Measurements from ENCODE around the gene PHF21A.
A peak's percentile ranks its signal among the peaks of the same experiment; 100 is the strongest.

Gene PHF21A

DNA sequence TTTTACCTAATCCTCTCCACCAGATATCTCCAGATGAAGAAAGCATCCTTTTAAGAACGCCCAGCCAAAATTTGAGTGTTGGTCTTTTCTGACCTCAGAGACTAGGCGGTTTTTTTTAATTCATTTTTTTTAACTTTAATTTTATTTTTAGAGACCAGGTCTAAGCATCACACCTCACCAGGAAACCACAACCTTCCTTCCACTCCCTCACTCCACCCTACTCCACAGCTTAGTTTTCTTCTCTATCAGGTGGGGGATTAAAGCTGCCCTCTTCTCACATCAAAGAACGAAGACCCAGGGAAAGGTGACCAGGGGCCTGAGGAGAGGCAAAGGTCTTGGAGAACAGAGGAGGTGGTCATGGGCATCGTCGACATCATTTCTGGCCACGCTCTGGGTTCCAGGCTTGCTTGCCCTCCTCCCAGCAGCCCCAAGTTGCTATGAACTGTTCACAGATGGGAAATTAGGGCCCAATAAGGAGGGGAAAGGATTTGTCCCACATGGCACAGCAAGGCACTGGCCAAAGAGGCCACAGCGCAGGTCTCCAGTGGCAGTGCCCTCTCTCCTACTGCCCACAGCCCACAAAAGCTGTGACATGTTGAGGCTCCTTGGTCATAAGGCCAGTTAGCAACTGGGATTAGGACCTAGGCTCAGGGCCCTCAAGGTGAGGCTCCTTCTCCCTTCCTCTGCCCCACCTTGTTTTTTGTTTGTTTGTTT is 202.1 kb downstream of the PHF21A start:
- Histone ChIP-seq H3K9ac (ENCODE audit: low read length) (no peak overlapping the region), H3K27ac (ENCODE audit: low read depth, low read length) (no peak overlapping the region), H3K36me3 (ENCODE audit: control insufficient read depth, insufficient read depth, low read length) (peaks cover 19% of the 10 kb centered on the region), H3K4me3 (ENCODE audit: low read depth, low read length) (peak overlapping the region; percentile 86), H3K4me1 (ENCODE audit: control insufficient read depth, insufficient read depth, low read length) (peaks cover 32% of the 10 kb centered on the region), H3K27me3 (ENCODE audit: control insufficient read depth, insufficient read depth, low read length) (peaks cover 35% of the 10 kb centered on the region), H3K9me3 (ENCODE audit: control insufficient read depth, insufficient read depth, low read depth, low read length) (no peaks in the 10 kb centered on the region)

DNA sequence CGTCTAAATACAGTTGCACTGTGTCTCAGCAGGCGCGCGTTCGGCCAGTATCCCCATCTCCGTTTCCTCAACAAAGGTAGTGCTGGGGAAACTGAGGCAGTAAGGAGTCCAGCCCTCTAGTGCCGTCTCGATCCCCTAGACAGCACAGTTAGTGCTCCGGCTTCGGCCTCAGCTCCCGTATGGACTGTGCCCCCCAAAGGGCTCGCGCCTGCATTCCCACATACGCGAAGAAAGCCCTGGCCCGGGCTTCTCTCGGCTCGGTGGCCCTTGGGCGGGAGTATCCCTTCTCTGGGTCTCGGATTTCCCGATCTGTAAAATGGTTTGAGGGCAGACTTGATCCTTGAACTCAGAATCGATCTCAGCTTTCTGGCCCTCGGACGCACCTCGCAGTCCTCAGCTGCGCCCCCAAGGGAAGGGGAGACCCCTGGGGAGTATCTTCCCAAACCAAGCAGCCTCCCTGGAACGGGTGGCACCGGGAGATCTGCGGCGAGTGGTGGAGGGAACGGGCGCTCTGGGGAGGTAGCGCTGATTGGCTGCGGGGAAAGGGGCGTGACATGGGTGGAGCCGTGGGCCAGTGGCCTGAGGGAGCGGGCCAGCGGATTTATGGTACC is 202.8 kb downstream of the PHF21A start:
- H3K4me1 ChIP-seq (ENCODE audit: control insufficient read depth, insufficient read depth, low read length), result peaks cover 29% of the 10 kb centered on the region
- peak overlapping the region; percentile 48; the same call in 1 of the 2 replicates for H3K27ac ChIP-seq (ENCODE audit: low read depth, low read length)
- H3K4me3 ChIP-seq (ENCODE audit: low read depth, low read length), result peak overlapping the region; percentile 86

DNA sequence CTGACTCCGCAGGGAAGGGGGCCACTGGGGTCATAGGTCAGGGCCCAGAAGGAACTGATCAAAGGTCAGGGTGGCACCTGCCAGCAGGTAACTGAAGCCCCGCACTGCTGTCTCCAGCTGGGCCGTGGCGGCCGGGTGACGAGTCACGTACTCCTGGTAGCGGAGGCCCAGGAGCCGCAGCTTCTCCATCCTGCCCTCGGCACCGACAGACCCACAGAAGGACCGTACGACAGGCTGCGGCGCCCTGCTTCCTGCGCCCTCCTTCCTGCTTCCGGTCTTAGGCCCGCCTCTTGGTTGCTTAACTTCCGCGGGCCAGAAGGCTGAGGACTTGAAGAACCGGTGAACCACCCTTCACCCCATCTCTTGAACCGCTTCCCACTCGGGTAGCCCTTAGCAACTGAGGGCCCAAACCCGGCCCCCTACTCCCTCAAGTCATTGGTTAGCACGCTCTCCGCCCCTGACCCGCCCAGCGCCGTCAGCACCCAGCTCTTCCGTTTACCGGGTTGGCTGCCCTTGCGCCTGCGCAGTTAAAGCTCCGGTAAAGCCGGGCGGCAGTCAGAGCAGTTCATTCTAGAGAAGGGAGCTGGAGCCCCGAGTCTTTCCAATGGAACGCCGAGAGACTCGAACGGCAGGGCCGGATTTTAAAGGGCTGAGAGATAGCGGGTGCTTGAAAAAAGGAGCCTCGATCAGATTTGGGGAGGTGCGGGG is 203.5 kb downstream of the PHF21A start, which contains the start of gene PEX16:
Gene PEX16, minus strand, starts transcription at position 255 of the 708 bp plus-strand sequence. Its CDS starts 66 bp downstream, at position 189.
- peak within 1 kb of the TSS; percentile 48; the same call in 1 of the 2 replicates for H3K27ac ChIP-seq (ENCODE audit: low read depth, low read length)
- peak within 1 kb of the TSS; percentile 74 for H3K9ac ChIP-seq (ENCODE audit: low read length)

More for the DNA sequence above, 202.8 kb downstream of the PHF21A start:
- H3K9me3 ChIP-seq (ENCODE audit: control insufficient read depth, insufficient read depth, low read depth, low read length), result no peaks in the 10 kb centered on the region
- peaks cover 26% of the 10 kb centered on the region for H3K36me3 ChIP-seq (ENCODE audit: control insufficient read depth, insufficient read depth, low read length)
- peak overlapping the region; percentile 74 for H3K9ac ChIP-seq (ENCODE audit: low read length)
- H3K27me3 ChIP-seq (ENCODE audit: control insufficient read depth, insufficient read depth, low read length), result peaks cover 31% of the 10 kb centered on the region

DNA sequence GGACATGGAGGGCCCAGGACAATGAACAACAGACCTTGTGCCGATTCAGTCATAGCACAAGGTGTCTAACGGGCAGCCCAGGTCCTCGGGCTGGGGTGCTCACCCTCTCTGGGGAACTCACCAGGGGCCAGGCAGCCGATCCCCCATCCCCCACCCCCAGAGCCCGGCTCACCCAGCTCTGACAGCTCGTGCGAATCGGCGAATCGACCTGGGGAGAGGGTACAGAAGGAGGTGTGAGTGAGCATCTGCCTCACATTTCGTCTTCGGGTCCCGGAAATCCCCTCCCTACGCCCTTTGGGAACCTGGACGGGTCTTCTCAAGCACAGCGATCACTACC is 204.0 kb downstream of the PHF21A start:
- Histone ChIP-seq H3K9ac (ENCODE audit: low read length) (peak overlapping the region; percentile 74), H3K36me3 (ENCODE audit: control insufficient read depth, insufficient read depth, low read length) (peaks cover 31% of the 10 kb centered on the region), H3K4me1 (ENCODE audit: control insufficient read depth, insufficient read depth, low read length) (peaks cover 29% of the 10 kb centered on the region), H3K27me3 (ENCODE audit: control insufficient read depth, insufficient read depth, low read length) (peaks cover 20% of the 10 kb centered on the region; the same call in 1 of the 2 replicates), H3K4me3 (ENCODE audit: low read depth, low read length) (peak overlapping the region; percentile 86), H3K27ac (ENCODE audit: low read depth, low read length) (peak overlapping the region; percentile 29; the same call in 1 of the 2 replicates), H3K9me3 (ENCODE audit: control insufficient read depth, insufficient read depth, low read depth, low read length) (no peaks in the 10 kb centered on the region)

More for the DNA sequence above, 203.5 kb downstream of the PHF21A start, which contains the start of gene PEX16:
- Histone ChIP-seq H3K4me3 (ENCODE audit: low read depth, low read length) (peak within 1 kb of the TSS; percentile 86), H3K36me3 (ENCODE audit: control insufficient read depth, insufficient read depth, low read length) (peaks cover 31% of the 10 kb centered on the region), H3K9me3 (ENCODE audit: control insufficient read depth, insufficient read depth, low read depth, low read length) (no peaks in the 10 kb centered on the region), H3K4me1 (ENCODE audit: control insufficient read depth, insufficient read depth, low read length) (peaks cover 29% of the 10 kb centered on the region), H3K27me3 (ENCODE audit: control insufficient read depth, insufficient read depth, low read length) (peaks cover 24% of the 10 kb centered on the region; the same call in 1 of the 2 replicates)

DNA sequence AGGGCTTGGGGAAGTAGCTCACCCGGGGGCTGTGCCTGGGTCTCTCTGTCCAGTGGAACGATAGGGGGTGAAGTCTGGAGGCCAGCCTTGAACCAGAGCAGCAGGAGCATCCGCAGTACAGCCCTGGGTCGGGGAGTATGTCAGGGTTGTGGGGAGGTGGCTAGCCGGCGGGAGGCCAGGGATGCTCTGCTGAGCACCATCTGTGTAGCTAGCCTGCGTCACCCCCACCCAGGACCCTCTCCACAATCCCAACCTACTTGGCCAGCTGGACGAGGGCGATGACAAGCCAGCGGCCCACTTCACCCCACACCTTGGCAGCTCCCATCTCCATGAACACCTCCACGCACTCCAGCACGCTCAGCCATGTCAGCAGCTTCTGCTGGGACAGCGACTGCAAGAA is 205.8 kb downstream of the PHF21A start:
- peaks cover 15% of the 10 kb centered on the region for H3K4me1 ChIP-seq (ENCODE audit: control insufficient read depth, insufficient read depth, low read length)
- peaks cover 43% of the 10 kb centered on the region for H3K36me3 ChIP-seq (ENCODE audit: control insufficient read depth, insufficient read depth, low read length)
- H3K4me3 ChIP-seq (ENCODE audit: low read depth, low read length), result no peak overlapping the region
- H3K9ac ChIP-seq (ENCODE audit: low read length), result no peak overlapping the region
- H3K9me3 ChIP-seq (ENCODE audit: control insufficient read depth, insufficient read depth, low read depth, low read length), result no peaks in the 10 kb centered on the region
- peaks cover 2% of the 10 kb centered on the region; the same call in 1 of the 2 replicates for H3K27me3 ChIP-seq (ENCODE audit: control insufficient read depth, insufficient read depth, low read length)
- H3K27ac ChIP-seq (ENCODE audit: low read depth, low read length), result no peak overlapping the region

DNA sequence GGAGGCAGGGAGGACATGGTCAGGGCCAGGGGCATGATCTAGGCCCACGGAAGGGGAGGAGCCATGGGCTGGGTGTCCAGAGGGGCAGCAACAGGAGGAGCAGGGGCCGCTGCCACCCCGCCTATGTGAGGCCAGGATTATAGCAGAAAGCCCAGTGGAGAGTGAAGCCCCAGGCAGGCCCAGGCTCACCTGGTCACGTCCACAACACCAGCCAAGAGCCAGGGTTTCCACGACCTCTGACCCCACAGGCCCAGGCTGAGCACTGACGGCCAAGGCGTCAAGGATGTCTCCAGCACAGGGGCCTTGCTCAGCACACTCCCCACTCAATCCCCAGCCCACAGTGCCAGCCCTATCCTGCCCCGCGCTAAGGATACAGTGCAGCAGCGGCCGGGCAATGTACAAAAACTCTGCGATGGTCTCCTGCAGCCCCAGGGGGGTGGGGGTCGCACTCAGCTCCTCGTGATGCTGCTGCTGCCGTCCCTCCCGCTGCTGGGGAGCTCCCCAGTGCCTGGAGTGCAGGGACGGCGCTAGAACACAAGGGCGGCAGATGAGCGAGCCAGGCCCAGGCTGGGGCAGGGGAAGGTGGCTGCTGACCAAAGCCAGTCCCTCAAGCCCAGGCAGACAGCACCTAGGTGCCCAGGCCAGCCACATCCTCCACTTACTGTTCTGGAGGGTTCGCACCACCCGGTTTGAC is 207.2 kb downstream of the PHF21A start:
- Histone ChIP-seq H3K4me1 (ENCODE audit: control insufficient read depth, insufficient read depth, low read length) (peaks cover 6% of the 10 kb centered on the region; the same call in 1 of the 2 replicates), H3K9me3 (ENCODE audit: control insufficient read depth, insufficient read depth, low read depth, low read length) (no peaks in the 10 kb centered on the region), H3K36me3 (ENCODE audit: control insufficient read depth, insufficient read depth, low read length) (peaks cover 52% of the 10 kb centered on the region), H3K27me3 (ENCODE audit: control insufficient read depth, insufficient read depth, low read length) (no peaks in the 10 kb centered on the region), H3K4me3 (ENCODE audit: low read depth, low read length) (no peak overlapping the region), H3K9ac (ENCODE audit: low read length) (no peak overlapping the region), H3K27ac (ENCODE audit: low read depth, low read length) (no peak overlapping the region)

DNA sequence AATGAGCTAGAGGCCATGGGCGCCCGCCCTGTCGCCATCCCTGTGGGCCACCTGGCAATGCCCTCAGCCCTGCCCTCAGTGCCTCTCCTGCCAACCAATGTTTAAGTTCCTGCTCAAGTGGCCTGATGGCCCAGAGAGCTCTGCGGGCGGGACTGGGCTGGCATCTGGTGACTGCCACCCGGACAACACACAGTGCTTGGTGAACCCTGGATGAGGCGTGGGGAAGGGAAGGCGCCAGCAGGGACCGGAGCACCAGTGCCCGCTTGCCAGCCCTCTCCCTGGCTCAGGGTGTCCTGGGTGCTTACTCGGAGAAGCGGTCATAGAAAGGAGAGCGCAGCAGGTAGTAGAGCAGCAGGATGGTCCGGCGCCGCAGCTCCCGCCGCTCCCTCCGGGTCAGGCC is 207.7 kb downstream of the PHF21A start:
- Histone ChIP-seq H3K27me3 (ENCODE audit: control insufficient read depth, insufficient read depth, low read length) (no peaks in the 10 kb centered on the region), H3K9ac (ENCODE audit: low read length) (no peak overlapping the region), H3K36me3 (ENCODE audit: control insufficient read depth, insufficient read depth, low read length) (peaks cover 55% of the 10 kb centered on the region)

DNA sequence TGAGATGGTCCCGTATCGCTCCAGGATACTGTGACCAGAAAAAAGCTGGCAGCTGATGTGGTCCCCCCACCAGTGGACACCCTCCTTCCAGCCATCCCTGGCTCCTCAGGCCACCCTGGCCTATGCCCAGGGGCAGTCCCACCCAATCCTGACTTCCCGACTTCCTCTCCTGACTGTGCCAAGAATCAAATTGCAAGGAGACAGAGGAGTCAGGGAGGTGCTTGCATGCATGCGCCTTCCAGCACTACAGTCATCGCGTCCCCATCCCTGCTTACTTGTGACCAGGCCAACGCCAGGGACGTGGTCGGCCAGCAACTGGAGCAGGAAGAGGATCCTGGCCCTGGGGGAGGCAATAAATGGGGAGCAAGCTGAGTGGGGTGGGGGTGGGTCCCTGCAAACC is 210.6 kb downstream of the PHF21A start:
- Histone ChIP-seq H3K9me3 (ENCODE audit: control insufficient read depth, insufficient read depth, low read depth, low read length) (no peaks in the 10 kb centered on the region), H3K36me3 (ENCODE audit: control insufficient read depth, insufficient read depth, low read length) (peaks cover 50% of the 10 kb centered on the region), H3K9ac (ENCODE audit: low read length) (no peak overlapping the region), H3K4me1 (ENCODE audit: control insufficient read depth, insufficient read depth, low read length) (no peaks in the 10 kb centered on the region), H3K27me3 (ENCODE audit: control insufficient read depth, insufficient read depth, low read length) (no peaks in the 10 kb centered on the region), H3K27ac (ENCODE audit: low read depth, low read length) (no peak overlapping the region), H3K4me3 (ENCODE audit: low read depth, low read length) (no peak overlapping the region)

More for the DNA sequence above, 207.7 kb downstream of the PHF21A start:
- Histone ChIP-seq H3K9me3 (ENCODE audit: control insufficient read depth, insufficient read depth, low read depth, low read length) (no peaks in the 10 kb centered on the region), H3K4me3 (ENCODE audit: low read depth, low read length) (no peak overlapping the region), H3K27ac (ENCODE audit: low read depth, low read length) (no peak overlapping the region), H3K4me1 (ENCODE audit: control insufficient read depth, insufficient read depth, low read length) (peaks cover 3% of the 10 kb centered on the region; the same call in 1 of the 2 replicates)

DNA sequence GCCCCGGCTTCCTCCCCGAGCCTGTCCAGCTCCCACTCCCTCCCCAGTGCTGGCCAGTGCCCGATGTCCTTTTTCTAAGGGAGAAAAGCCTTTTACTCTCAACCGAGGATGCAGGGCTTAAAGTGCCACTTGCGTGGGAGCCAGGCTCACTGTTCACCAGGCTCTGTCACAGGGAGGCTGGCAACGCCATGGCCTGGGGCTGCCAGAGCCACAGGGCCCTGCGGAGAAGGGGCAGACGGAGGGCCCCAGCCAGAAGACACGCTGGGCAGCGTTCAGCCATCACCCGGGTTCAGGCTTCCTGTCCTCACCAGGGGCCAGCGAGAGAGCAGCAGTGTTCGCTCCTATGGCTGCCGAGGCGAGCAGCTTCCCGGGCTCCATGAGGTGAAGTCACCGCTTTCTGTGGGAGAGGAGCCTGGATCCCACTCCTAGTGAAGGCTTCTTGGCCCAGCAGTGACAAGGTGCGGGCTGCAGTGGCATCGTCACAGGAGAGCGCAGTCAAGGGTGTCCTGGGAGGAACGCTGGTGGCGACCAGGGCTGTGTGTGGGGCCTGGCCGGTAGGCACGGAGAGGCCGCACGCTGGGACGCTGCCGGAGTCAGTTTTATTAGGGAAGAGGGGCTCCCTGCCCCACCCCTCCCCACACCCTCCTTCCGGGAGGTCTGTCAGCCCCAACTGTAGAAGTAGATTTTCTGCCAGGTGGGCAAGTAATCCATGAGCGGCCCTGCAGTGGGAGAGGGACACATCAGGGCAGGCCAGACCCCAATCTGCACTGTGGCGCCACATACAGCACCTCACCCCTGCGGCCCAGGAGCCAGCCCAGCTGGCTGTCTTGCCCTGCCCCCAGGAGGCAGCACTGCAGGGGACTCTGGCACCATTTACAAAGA is 211.4 kb downstream of the PHF21A start:
- no peaks in the 10 kb centered on the region for H3K4me1 ChIP-seq (ENCODE audit: control insufficient read depth, insufficient read depth, low read length)
- peaks cover 48% of the 10 kb centered on the region for H3K36me3 ChIP-seq (ENCODE audit: control insufficient read depth, insufficient read depth, low read length)

DNA sequence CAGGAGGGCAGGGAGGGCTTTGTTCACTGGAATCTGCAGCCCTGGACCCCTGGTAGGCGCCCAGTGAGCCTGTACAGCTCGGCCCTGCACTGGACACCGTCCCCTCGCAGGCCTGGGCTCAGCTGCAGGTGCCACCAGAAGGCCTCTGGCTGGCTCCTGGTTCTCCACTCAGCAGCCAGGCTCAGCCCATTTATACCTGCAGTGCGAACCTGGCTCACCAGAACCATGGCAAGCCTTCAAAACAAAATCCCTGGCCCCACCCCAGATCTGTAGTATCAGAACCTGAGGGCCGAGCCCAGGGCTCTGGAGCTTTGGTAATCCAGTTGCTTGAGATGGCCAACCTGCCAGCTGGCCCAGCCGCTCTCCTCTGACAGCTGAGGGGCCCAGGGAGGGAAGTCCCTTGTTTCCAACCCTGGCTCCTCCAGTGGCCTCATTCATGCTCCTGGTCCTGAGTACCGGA is 213.3 kb downstream of the PHF21A start:
- H3K27ac ChIP-seq (ENCODE audit: low read depth, low read length), result no peak overlapping the region
- no peaks in the 10 kb centered on the region for H3K4me1 ChIP-seq (ENCODE audit: control insufficient read depth, insufficient read depth, low read length)
- no peaks in the 10 kb centered on the region for H3K27me3 ChIP-seq (ENCODE audit: control insufficient read depth, insufficient read depth, low read length)
- H3K9me3 ChIP-seq (ENCODE audit: control insufficient read depth, insufficient read depth, low read depth, low read length), result no peaks in the 10 kb centered on the region
- peaks cover 46% of the 10 kb centered on the region for H3K36me3 ChIP-seq (ENCODE audit: control insufficient read depth, insufficient read depth, low read length)
- no peak overlapping the region for H3K4me3 ChIP-seq (ENCODE audit: low read depth, low read length)
- H3K9ac ChIP-seq (ENCODE audit: low read length), result no peak overlapping the region

More for the DNA sequence above, 211.4 kb downstream of the PHF21A start:
- no peak overlapping the region for H3K9ac ChIP-seq (ENCODE audit: low read length)
- no peak overlapping the region for H3K27ac ChIP-seq (ENCODE audit: low read depth, low read length)
- no peaks in the 10 kb centered on the region for H3K27me3 ChIP-seq (ENCODE audit: control insufficient read depth, insufficient read depth, low read length)
- no peaks in the 10 kb centered on the region for H3K9me3 ChIP-seq (ENCODE audit: control insufficient read depth, insufficient read depth, low read depth, low read length)
- no peak overlapping the region for H3K4me3 ChIP-seq (ENCODE audit: low read depth, low read length)
